HG02885 (cell line): ENCODE data around the gene STARD5.
"Not testable (repeated sequence)": the region's sequence is repeated elsewhere in the genome, so short reads cannot be mapped to it uniquely, and the experiment has no call there.

Experiments
- ATAC-seq: cut with Tn5 transposase; IDR thresholded peaks from one replicate; pipeline ENCODE4 v1.9.1; 2021; ENCODE audit warnings: mild to moderate bottlenecking; ENCODE audit not compliant: unreplicated experiment, poor library complexity

Gene STARD5

GRCh38 chr15:81338170-81339007 is 14.4 kb upstream of the STARD5 start:
- no peak for ATAC-seq

GRCh38 chr15:81337713-81338157 is 13.8 kb upstream of the STARD5 start:
- ATAC-seq = no peak

GRCh38 chr15:81337241-81337640 is 13.3 kb upstream of the STARD5 start:
- ATAC-seq = no peak

- ATAC-seq = peak; percentile 59
These were observed 12.6 kb upstream of the STARD5 start for GRCh38 chr15:81336568-81336967.

- no peak for ATAC-seq
These were observed 11.7 kb upstream of the STARD5 start for GRCh38 chr15:81335631-81336030.

- no peak for ATAC-seq
These were observed 11.0 kb upstream of the STARD5 start for GRCh38 chr15:81334768-81335435.

GRCh38 chr15:81333363-81333762 is 9.4 kb upstream of the STARD5 start:
- no peak for ATAC-seq

- no peak for ATAC-seq
These were observed 8.4 kb upstream of the STARD5 start for GRCh38 chr15:81332326-81332725.

- no peak for ATAC-seq
These were observed 7.7 kb upstream of the STARD5 start for GRCh38 chr15:81331600-81331999.

GRCh38 chr15:81331141-81331540 is 7.2 kb upstream of the STARD5 start:
- not testable (repeated sequence) for ATAC-seq

GRCh38 chr15:81330366-81331090 is 6.6 kb upstream of the STARD5 start:
- ATAC-seq = no peak

GRCh38 chr15:81329446-81329845 is 5.5 kb upstream of the STARD5 start:
- no peak for ATAC-seq

- no peak for ATAC-seq
These were observed 3.6 kb upstream of the STARD5 start for GRCh38 chr15:81327516-81327915.

- ATAC-seq = no peak
These were observed 2.7 kb upstream of the STARD5 start for GRCh38 chr15:81326466-81327212.

GRCh38 chr15:81323559-81323943 is 390 bp downstream of the STARD5 start:
- peak; percentile 17 for ATAC-seq

GRCh38 chr15:81322676-81323253 is 1.2 kb downstream of the STARD5 start:
- ATAC-seq = no peak

GRCh38 chr15:81321667-81322066 is 2.3 kb downstream of the STARD5 start:
- no peak for ATAC-seq

GRCh38 chr15:81317642-81318017 is 6.3 kb downstream of the STARD5 start:
- ATAC-seq = no peak

GRCh38 chr15:81316267-81316666 is 7.7 kb downstream of the STARD5 start:
- ATAC-seq = no peak
